CD4-positive, alpha-beta T cell treated with Interleukin-4 for 1 hour (primary cell): Measurements from ENCODE around the gene SCAPER.
"Not testable (repeated sequence)": the region's sequence is repeated elsewhere in the genome, so short reads cannot be mapped to it uniquely, and the experiment has no call there.

Experiments
- DNase-seq, 2 donors: peaks; one replicate each; pipeline ENCODE4 v3.0.0-alpha.2; 2020 to 2022

The SCAPER gene

DNA sequence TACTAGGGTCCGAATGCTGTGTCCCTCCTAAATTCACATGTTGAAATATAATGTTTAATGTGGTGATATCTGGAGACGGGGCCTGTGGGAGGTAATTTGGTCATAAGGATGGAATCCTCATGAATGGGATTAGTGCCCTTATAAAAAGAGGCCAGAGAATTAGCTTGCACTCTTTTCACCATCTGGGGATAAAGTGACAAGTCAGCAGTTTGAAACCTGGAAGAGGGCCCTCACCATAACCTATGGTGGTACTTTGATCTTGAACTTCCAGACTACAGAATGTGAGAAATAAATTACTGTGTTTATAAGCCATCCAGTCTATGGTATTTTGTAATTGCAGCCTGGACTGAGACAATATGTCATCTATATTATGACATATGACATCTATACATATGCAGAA lies 436.4 kb downstream of the SCAPER start:
- DNase-seq = no peak

DNA sequence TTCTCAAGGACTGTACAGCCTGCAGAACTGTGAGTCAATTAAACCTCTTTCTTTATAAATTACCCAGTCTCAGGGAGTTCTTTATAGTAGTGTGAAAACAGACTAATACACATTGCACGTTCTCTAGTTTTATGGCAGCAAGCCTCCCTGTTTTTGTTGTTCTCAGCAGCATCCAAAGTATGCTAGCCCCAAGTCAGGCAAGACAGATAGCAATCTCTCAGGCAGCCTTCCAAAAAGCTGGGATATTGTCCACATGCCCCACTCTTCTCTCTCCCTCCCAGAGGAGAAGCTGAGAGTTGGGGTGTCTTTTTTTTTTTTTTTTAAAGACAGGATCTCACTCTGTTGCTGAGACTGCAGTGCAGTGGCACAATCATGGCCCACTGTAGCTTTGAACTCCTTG lies 438.0 kb downstream of the SCAPER start:
- no peak for DNase-seq

- no peak for DNase-seq
Observed at GRCh38 chr15:76465728-76466127, 439.4 kb downstream of the SCAPER start.

DNA sequence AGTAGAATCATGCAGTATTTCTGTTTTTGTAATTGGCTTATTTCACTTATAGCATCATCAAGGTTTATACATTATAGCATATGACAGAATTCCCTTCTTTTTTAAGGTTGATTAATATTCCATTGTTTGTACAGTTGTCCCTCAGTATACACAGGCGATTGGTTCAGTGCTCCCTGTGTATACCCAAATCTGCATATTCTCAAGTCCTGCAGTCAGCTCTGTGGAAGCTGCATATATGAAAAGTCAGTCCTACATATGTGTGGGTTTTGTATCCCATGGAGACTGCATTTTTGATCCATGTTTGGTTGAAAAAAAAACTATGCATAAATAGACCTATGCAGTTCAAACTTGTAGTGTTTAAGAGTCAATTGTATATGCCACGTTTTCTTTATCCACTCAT lies 440.9 kb downstream of the SCAPER start:
- DNase-seq = no peak

GRCh38 chr15:76460871-76461270 lies 444.3 kb downstream of the SCAPER start:
- DNase-seq = no peak

DNA sequence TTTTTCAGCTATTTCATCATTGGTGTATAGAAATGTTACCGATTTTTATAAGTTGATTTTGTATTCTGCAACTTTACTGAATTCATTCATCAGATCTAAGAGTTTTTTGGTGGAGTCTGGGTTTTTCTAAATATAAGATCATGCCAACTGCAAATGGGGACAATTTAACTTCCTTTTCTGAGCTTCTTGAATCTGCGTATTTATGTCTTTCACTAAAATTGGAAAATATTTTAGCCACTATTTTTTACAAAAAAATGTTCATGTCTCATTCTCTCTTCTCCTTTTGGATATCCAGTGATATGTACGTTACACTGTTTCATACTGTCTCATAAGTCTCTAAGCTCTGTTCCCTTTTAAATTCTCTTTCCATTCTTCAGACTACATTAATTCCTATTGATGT lies 444.8 kb downstream of the SCAPER start:
- no peak for DNase-seq

- no peak for DNase-seq
Observed at GRCh38 chr15:76451540-76451939, 453.6 kb downstream of the SCAPER start.

- no peak for DNase-seq
Observed at GRCh38 chr15:76449455-76449854, 455.7 kb downstream of the SCAPER start.

DNA sequence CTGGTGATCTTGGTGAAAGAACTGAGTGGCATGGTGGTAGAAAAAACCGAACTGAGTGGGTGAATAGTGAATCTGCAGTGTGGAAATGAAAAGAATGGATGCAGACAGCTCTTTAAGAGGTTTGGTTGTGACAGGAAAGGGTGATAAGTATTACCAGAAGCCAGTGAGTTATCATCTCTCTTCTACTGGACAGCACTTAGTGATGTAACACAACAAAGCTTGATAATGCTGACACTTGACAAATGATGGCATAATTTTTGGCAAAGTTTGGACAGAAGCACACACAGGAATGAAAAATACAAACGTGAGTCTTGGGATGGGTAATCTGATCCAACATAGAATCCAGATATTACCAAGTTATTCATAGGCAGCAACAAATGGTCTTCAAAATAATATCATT lies 456.4 kb downstream of the SCAPER start:
- DNase-seq = no peak

DNA sequence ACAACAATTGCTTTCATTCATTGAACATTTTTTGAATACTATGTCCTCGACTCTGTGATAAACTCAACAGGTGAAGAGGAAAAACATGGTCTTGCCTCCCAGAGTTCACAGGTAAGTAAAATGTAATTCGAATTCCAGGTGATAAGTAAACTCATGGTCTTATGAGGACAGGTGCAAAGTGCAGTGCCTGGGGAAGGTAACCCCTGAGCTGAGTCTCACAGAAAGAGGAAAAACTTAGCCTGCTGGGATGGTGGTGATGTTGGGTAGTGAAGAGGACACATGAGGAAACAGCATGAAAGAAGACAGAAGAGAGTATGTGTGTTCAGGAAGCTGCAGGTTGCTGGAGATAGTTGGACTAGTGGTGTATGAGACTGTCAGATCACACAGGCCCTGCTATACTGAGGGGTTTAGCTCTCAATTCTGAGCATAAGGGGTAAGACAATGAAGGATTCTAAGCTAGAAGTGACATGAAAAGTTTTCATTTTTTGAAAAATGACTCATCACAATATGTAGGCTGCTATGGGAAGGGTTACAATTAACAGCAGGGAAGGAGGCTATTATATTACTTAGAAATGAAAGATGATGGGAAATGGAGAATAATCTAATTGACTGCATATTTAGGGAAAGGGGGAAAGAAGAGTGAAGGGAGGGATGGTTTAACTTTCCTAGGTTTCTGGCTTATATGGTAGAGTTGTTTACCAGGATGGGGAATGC lies 457.3 kb downstream of the SCAPER start:
- no peak for DNase-seq

GRCh38 chr15:76440441-76440840 lies 464.7 kb downstream of the SCAPER start:
- DNase-seq = no peak

GRCh38 chr15:76439542-76439941 lies 465.6 kb downstream of the SCAPER start:
- DNase-seq = no peak

DNA sequence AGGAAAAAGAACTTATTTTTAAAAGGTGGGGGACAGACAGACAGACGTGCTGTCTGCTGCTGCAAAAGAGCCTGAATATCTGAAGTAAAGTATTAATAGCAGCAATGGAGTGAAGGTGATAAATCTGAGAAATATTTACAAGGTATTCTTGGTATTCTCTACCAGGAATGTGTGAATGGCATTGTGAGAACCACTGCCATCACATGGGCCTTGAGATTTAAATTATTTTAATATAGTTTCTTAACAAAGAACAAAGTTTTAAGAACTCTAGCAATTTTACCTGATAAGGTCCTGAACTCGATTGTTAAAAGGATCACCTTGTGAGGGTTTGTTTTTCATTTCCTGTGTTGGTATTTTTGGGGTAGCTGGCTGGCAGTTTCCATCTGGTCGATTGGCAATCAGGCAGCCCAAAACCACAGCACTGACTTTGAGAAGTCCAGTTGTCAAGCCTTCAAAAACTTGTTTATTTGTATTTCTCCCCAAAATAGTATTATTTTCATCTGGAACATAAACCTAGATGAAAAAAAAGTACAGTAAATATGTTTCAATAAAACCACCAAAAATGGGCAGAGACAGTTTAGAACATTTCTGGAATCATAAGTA lies 471.2 kb downstream of the SCAPER start:
- DNase-seq = no peak

- DNase-seq = not testable (repeated sequence)
Observed at GRCh38 chr15:76433036-76433435, 472.1 kb downstream of the SCAPER start.

DNA sequence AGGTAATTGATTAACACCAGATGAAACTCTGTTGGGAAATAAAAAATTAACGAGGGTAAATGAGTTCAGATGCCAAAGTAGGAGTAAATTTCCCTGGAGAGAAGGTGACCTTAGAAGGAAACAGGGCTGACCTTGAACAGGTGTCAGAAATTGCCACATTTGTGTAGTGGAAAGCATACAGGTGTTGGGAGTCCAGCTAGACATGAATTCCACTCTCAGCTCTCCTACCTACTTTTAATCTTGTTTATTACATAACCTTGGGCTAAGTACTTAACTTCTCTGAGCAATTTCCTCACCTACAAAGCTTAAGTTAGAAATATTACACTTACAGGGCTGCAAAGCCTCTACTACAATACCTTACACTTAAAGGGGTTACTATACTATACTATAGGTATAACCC lies 472.5 kb downstream of the SCAPER start:
- no peak for DNase-seq

DNA sequence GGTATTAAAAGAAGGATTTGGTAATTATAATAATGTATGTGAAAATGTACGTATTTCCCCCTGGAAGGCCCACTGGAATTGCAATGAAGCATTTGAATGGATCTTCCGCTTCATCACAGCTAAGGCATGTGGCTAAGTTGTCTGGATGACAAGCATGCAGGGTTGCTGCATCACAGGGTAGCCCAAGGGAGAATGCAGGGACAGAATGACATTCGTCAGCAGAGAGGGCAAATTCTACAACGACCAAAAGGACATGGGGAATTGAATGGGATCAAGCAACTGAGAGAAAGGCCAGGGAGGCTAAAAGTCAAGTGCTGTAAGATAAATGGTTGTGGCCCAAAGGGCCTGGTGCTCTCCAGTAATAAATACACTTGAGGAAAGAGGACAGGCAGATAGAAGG lies 473.2 kb downstream of the SCAPER start:
- DNase-seq = no peak

DNA sequence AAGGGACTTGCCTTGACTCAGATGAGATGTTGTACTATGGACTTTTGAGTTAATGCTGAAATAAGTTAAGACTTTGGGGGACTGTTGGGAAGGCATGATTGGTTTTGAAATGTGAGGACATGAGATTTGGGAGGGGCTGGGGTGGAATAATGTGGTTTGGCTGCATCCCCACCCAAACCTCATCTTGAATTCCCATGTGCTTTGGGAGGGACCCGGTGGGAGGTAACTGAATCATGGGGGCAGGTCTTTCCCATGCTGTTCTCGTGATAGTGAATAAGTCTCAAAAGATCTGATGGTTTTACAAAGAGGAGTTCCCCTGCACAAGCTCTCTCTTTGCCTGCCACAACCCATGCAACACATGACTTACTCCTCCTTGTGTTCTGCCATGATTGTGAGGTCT lies 474.4 kb downstream of the SCAPER start:
- DNase-seq = not testable (repeated sequence)

GRCh38 chr15:76429661-76430060 lies 475.5 kb downstream of the SCAPER start:
- DNase-seq = no peak

DNA sequence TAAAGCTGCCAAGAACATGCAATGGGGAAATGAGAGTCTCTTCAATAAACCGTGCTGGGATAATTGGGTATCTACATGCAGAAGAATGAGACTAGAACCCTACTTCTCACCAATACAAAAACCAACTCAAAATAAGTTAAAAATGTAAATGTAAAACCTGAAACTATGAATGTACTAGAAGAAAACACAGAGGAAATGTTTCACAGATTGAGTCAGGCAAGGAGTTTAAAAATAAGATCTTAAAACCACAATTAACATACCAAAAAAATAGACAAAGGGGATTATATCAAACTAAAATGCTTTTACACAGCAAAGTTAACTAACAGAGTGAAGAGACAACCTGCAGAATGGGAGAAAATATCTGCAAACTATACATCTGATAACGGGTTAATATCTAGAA lies 478.2 kb downstream of the SCAPER start:
- DNase-seq = no peak

DNA sequence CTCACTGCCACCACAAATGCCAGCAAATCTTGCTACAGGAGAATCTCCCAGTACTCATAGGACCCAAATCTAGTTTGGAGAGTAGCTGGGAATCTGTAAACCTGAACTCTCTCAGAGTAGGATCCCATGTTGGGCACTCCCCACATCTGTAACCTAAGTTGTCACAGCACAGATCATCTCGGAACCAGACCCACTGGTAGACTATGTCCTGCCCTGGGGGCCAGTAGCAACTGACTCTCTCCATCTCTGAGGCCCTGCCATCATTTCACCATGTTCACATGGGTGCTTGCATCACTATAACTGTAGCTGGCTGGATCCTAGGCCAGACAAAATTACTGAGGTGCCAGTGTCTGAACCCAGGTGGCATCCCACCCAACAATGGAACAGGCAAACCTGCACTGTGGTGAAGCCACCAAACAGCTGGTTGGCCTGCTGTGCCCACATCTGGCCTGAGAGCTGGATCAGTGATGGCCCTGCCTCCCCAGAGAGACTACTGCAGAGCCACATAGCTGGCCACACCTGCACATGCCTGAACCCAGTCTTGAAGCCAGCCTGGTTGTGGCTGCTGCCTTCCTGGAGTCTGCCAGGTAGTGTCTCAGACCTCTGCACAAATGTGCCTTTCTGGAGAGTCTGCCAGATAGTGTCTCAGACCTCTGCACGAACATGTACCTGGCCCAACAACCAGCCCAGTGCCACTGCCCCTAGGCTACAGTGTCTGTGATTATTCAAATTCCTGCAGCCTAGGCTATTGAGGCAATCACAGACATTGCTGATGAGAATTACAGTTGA lies 486.6 kb downstream of the SCAPER start:
- DNase-seq = no peak

- no peak for DNase-seq
Observed at GRCh38 chr15:76401285-76401684, 503.9 kb downstream of the SCAPER start.

DNA sequence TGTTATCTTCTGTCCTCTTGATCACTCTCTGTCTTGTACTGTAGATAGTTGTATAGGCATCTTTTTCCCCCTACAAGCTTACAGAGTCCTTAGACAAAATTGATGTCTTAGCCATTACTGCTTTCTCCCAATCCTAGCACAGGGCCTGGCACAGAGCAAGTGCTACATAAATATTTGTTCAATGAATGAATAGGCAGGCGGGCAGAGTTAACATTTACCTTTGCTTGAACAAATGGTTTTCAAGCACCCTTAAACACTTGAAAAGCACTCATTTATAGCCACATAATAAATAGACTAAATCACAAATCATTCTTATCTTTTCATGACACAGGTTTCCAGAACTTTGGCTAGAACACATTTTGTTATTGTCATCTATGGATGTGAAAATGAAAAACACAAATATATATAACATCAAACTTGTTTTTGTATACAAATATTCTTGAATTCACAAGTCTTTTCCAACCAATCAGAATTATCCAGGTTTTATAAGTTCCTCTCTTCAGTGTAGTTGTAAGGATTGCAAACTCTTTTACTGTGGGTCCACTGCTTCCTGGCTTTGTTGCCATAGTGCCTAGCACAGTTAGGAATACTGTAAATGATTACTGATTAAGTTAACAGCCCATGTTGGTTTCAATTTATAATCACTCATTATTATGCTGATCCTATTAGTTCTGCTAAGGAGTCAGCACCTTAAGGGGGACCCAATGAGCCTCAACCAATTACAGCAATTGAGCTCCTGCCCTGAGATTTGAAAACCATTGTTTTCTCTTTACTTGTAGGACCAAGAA lies 506.6 kb downstream of the SCAPER start:
- DNase-seq = no peak

DNA sequence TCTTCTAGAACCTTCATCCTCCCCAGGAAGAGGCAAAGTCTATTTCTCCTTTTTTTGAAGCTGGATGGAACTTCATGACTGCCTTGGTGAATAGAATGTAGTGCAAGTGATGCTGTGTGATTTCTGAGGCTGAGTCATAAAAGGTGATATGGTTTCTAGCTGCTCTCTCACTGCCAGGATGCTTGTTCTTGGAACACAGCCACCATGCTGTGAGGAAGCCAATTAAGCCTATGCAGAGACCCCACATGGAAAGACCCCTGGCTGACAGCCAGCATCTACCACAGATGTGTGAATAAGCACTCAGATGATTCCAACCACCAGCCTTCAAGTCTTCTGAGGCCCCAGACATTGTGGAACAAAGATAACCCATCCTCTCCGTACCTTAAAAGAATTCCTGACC lies 511.5 kb downstream of the SCAPER start:
- no peak for DNase-seq
